HepG2 (cell line): ENCODE results near the gene KRTAP5-10. TPM values are rescaled to one million over a fixed set of nuclear protein-coding genes. Genes with fewer than 3 reads are reported as not detected.
A peak's percentile ranks its signal among the peaks of the same experiment; 100 is the strongest.

ENCODE experiments used
- ARID4A ChIP-seq: sonication (generic); formaldehyde crosslinking; IDR thresholded peaks from 2 replicates; pipeline ENCODE4 v1.5.0; 2020; ENCODE audit warnings: mild to moderate bottlenecking, missing genetic modification reagents, borderline replicate concordance
- BRCA1 ChIP-seq: sonication (generic); formaldehyde crosslinking; IDR thresholded peaks from 2 replicates; pipeline ENCODE4 v1.4.0; 2020; ENCODE audit warnings: missing genetic modification reagents
- HIC2 ChIP-seq: sonication (generic); formaldehyde crosslinking; IDR thresholded peaks from 2 replicates; pipeline ENCODE4 v1.9.0; 2022; ENCODE audit warnings: low read depth, missing genetic modification reagents
- KDM6A ChIP-seq: IDR thresholded peaks from 2 replicates; pipeline ENCODE4 v1.6.1; 2016; ENCODE audit warnings: low read depth
- MAX ChIP-seq: IDR thresholded peaks from 2 replicates; pipeline ENCODE4 v1.6.1; 2012; ENCODE audit warnings: inconsistent platforms
- NR2F2 ChIP-seq: IDR thresholded peaks from 2 replicates; pipeline ENCODE4 v1.6.1; 2012; ENCODE audit warnings: low read depth, inconsistent platforms, borderline replicate concordance
- SMAD1 ChIP-seq: sonication (generic); formaldehyde crosslinking; IDR thresholded peaks from 2 replicates; pipeline ENCODE4 v1.4.0; 2020; ENCODE audit warnings: missing genetic modification reagents, low read depth, mild to moderate bottlenecking, borderline replicate concordance
- TFAP4 ChIP-seq: sonication (generic); IDR thresholded peaks from 2 replicates; pipeline ENCODE4 v1.6.1; 2016; ENCODE audit warnings: low read depth, borderline replicate concordance
- TOE1 ChIP-seq: sonication (generic); formaldehyde crosslinking; IDR thresholded peaks from 2 replicates; pipeline ENCODE4 v1.4.0; 2020; ENCODE audit warnings: mild to moderate bottlenecking, missing genetic modification reagents
- ZBTB39 ChIP-seq: sonication (generic); formaldehyde crosslinking; IDR thresholded peaks from 2 replicates; pipeline ENCODE4 v1.5.0; 2020; ENCODE audit warnings: missing genetic modification reagents
- ZNF674 ChIP-seq: sonication (generic); formaldehyde crosslinking; IDR thresholded peaks from 2 replicates; pipeline ENCODE4 v1.5.0; 2020; ENCODE audit warnings: low read depth, mild to moderate bottlenecking, missing genetic modification reagents
- ZNF687 ChIP-seq: sonication (generic); formaldehyde crosslinking; IDR thresholded peaks from 2 replicates; pipeline ENCODE4 v1.5.1; 2020; ENCODE audit warnings: mild to moderate bottlenecking, missing genetic modification reagents, moderate library complexity
- ZNF703 ChIP-seq: sonication (generic); formaldehyde crosslinking; IDR thresholded peaks from 2 replicates; pipeline ENCODE4 v1.5.1; 2020; ENCODE audit warnings: missing genetic modification reagents, mild to moderate bottlenecking, moderate library complexity, borderline replicate concordance
- ZNF740 ChIP-seq: sonication (generic); formaldehyde crosslinking; IDR thresholded peaks from 2 replicates; pipeline ENCODE4 v1.4.0; 2020; ENCODE audit warnings: missing genetic modification reagents
- ZNF788 ChIP-seq: sonication (generic); formaldehyde crosslinking; IDR thresholded peaks from 2 replicates; pipeline ENCODE4 v1.5.0; 2020; ENCODE audit warnings: mild to moderate bottlenecking, missing genetic modification reagents, borderline replicate concordance
- polyA plus RNA-seq, 8 experiments: library from polyadenylated mRNA; depleted of rRNA in 3 of 8; stranded (reverse) in 7 of 8; unstranded in 1 of 8; fragments of >200 nt; fragmentation: Illumina TruSeq in 4 of 8; extraction: Trizol in 4 of 8; gene quantifications; 2 replicates each; pipeline versions ENCODE4 v1.2.1 to v1.2.3, GENCODE V29; 2011 to 2016; ENCODE audit warnings: low read depth in 4 of 8, missing spikeins in 1 of 8, mixed read lengths in 1 of 8; ENCODE audit not compliant: insufficient read depth in 1 of 8
- total RNA-seq, 5 experiments: library from RNA; depleted of rRNA; stranded (reverse); fragments of >200 nt; fragmentation: Illumina TruSeq; extraction: Trizol; gene quantifications; 2 replicates each; pipeline ENCODE4 v1.2.3, GENCODE V29; 2016; ENCODE audit warnings: low read depth in 1 of 5

Gene KRTAP5-10
- total and polyA plus RNA-seq, 2 of the 13 experiments (the other 11 are each of a cell fraction or from before 2014, with no cell fraction given) = not detected

- TF ChIP-seq TFAP4 = peak; percentile 22; the same call in 1 of the 2 replicates
- peak; percentile 83 for TF ChIP-seq ZNF687 (CRISPR knock-in tag)
- TF ChIP-seq ZBTB39 (CRISPR knock-in tag) = no peak
- no peak for TF ChIP-seq ZNF703 (CRISPR knock-in tag)
- no peak for TF ChIP-seq ZNF788 (CRISPR knock-in tag)
- 0 out of 2 replicates have a peak, but pooled peaks have one; percentile 16 for TF ChIP-seq ARID4A (CRISPR knock-in tag)
- TF ChIP-seq NR2F2 = no peak
- 0 out of 2 replicates have a peak, but pooled peaks have one; percentile 5 for TF ChIP-seq MAX
- no peak for TF ChIP-seq BRCA1 (CRISPR knock-in tag)
- TF ChIP-seq ZNF740 (CRISPR knock-in tag) = no peak
- TF ChIP-seq HIC2 (CRISPR knock-in tag) = peak; percentile 51; the same call in 1 of the 2 replicates
- TF ChIP-seq SMAD1 = 0 out of 2 replicates have a peak, but pooled peaks have one; percentile 60
- TF ChIP-seq ZNF674 (CRISPR knock-in tag) = no peak
- TF ChIP-seq TOE1 (CRISPR knock-in tag) = no peak
- TF ChIP-seq KDM6A = no peak
These were observed 16.6 kb upstream of the KRTAP5-10 start (continued) for GRCh38 chr11:71548716-71549151.
